Nucleus accumbens (tissue), 56 donors: Measurements from ENCODE around the gene NOC2L.
"Not testable (repeated sequence)": the region's sequence is repeated elsewhere in the genome, so short reads cannot be mapped to it uniquely, and the experiment has no call there.

Source experiments
- DNase-seq, 56 donors: peaks; one replicate each; lab custom pipeline; 2025; lab: John Stamatoyannopoulos, UW

NOC2L gene

DNA sequence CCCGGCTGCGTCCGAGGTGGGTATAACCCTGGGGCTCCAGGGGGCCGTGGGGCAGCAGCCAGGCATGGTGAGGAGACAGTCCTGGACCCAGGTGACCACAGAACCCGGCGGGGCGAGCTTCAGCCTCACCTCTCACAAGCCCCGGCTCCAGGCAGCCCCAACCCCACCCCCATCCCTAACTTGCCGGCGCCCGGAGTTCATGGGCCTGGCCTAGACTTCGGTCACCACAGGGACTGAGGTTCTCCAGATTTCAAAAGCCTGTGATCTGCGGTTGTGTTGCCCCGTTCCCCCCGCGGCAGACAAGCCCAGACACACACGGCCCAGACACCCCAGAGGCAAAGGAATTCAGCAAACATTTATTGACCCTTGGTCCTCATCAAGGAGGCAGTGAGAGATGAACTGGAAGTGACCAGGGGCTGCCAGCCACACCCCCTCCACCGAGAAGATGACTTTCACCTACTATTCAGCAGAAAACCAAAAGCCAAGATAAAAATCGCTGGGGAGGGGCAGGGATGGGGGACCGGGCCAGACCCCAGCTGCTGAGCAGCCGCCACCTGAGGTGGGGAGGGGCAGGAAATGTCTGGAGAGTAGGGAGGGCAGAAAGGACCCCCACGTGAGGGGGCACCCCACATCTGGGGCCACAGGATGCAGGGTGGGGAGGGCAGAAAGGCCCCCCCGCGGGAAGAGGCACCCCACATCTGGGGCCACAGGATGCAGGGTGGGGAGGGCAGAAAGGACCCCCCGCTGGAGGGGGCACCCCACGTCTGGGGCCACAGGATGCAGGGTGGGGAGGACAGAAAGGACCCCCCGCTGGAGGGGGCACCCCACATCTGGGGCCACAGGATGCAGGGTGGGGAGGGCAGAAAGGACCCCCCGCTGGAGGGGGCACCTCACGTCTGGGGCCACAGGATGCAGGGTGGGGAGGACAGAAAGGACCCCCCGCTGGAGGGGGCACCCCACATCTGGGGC lies 36.9 kb upstream of the NOC2L start:
- no peak for DNase-seq

DNA sequence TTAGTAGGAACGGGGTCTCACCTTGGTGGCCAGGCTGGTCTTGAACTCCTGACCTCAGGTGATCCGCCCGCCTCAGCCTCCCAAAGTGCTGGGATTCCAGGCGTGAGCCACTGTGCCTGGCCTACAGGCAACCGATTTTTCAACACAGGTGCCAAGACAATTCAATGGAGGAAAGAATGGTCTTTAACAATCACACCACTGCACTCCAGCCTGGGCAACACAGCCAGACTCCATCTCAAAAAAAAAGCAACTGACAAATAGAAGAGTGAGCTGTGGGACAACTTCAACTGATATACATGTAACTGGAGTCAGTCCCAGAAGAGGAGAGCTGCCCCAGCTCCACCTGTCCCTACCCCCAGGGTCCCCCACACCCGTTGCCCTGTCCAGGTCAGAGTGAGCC lies 35.5 kb upstream of the NOC2L start:
- DNase-seq, result not testable (repeated sequence)

DNA sequence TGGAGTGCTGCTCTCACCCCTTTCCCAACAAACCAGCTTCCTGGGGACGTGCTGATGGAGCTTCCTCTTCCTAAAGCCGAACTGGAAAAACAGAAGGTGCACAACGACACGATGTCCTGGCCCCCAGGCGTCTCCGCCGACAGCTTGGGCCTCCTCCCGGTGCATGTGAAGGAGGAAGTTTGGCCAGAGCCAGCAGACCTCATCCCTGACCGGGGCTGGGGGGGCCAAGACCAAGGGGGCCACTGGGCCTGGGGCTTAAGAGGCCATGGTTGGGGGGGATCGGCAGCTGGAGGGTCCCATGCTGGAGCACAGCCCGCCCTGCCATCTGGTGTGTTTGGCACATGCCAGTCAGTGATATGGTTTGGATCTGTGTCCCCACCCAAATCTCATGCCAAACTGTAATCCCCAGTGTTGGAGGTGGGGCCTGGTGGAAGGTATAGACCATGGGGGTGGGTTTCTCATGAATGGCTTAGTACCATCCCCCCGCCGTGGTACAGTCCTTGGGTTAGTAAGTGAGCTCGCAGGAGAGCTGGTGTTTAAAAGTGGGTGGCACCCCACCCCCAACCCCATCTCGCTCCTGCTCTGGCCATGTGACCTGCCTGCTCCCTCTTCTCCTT lies 34.4 kb upstream of the NOC2L start:
- DNase-seq, result no peak

DNA sequence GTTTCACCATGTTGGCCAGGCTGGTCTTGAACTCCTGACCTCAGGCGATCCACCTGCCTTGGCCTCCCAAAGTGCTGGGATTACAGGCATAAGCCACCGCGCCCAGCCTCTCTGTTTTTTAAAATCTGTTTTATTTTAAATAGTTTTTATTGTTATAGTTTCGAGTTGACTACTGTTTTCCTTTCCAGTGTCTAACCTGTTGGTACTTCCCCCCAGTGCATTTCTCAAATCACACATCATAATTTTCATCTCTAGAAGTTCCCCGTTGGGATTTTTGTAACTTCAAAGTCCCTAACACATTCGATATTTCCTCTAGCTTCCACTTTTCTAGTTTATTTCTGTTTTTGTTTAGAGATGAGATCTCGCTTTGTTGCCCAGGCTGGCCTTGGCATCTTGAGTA lies 33.3 kb upstream of the NOC2L start:
- DNase-seq, result no peak

DNA sequence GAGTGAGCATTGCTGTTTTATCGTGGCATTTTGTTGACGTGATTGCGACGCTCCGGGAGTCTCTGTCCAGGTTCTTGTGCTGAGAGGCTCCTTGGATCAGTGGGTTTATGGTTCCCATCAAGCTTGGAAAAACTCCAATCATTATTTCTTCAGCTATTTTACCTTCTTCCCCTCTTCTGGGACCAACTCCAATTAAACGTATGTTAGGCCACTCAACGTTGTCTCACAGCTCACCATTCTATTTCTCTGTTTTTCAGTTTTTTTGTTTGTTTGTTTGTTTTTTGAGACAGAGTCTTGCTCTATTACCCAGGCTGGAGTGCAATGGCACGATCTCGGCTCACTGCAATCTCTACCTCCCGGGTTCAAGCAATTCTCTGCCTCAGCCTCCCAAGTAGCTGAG lies 32.8 kb upstream of the NOC2L start:
- DNase-seq, result no peak

DNA sequence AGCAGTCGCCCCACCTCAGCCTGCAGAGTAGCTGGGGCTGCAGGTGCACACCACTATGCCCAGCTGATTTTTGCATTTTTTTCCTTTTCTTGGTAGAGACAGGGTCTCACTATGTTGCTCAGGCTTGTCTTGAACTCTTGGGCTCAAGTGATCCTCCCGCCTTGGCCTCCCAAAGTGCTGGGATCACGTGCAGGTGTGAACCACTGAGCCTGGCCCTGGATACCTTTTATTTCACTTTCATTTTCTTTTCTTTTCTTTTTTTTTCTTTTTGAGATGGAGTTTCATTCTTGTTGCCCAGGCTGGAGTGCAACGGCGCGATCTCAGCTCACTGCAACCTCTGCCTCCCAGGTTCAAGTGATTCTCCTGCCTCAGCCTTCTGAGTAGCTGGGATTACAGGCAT lies 32.2 kb upstream of the NOC2L start:
- not testable (repeated sequence) for DNase-seq

DNA sequence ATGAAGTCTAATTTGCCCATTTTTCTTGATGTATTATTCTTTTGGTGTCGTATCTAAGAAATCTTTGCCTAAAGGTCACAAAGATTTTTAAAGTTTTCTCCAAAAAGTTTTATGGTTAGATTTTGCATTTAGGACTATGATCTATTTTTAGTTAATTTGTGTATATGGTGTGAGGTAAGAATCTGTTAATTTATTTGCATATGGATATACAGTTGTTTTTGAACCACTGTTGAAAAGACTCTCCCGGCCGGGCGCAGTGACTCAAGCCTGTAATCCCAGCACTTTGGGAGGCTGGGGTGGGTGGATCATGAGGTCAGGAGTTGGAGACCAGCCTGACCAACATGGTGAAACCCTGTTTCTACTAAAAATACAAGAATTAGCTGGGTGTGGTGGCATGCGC lies 29.0 kb upstream of the NOC2L start:
- not testable (repeated sequence) for DNase-seq

DNA sequence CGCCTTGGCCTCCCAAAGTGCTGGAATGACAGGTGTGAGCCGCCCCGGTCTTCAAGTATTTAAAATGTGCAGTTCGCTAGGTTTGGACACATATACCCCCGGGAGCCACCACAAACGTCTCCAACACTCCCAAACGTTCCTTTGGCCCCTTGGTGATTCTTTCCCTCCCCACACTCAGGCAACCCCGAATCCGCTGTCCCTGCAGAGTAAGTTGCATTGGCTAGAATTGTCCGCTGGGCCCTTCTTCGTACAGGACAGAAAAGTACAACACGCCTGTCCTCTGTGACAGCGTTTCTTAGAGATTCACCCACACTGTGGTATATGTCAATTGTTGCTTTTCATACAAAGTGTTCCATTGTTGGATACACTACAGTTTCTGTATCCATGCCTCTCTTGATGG lies 26.1 kb upstream of the NOC2L start:
- DNase-seq, result no peak

DNA sequence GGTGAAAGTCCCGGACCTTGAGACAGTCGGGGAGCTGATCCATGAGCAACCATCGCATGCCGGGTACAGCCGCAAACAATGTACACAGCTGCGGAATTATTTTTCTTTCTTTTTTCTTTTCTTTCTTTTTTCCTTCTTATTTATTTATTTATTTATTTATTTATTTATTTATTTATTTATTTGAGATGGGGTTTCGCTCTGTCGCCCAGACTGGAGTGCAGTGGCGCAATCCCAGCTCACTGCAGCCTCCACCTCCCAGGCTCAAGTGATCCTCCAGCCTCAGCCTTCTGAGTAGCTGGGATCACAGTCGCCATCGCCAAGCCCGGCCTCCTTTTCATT lies 25.4 kb upstream of the NOC2L start:
- no peak for DNase-seq

DNA sequence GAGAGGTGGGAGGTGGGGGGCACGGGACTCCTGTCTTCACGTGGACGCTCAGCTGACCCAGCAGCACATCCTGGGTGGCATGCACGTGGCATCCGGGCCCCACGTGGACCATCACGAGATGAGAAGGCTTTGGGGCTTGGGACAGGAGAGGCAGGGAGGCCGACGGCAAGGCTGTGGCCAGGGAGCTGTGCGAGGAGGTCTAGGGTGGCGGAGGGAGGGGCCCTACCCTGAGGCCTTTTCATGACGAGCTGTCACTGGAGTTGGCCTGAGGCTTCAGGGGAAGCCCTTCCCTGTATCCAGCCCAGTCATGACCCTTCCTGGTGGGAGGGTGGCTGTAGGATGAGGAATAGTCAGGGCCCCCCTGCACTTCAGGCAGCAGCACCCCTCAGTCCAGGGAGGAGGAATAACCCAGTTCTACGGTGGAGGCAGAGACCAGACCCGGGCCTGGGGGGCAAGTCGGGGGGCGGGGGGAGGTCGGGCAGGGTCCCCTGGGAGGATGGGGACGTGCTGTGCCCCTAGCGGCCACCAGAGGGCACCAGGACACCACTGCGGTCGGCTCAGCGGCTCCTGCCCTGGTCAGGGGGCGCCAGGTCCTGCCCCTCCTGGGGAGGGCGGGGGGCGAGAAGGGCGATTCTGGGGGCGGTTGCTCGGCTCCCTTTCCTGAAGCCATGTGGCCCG lies 24.9 kb upstream of the NOC2L start:
- peak in 28 of 56 donors; percentile 7 to 64 (median 26) for DNase-seq

DNA sequence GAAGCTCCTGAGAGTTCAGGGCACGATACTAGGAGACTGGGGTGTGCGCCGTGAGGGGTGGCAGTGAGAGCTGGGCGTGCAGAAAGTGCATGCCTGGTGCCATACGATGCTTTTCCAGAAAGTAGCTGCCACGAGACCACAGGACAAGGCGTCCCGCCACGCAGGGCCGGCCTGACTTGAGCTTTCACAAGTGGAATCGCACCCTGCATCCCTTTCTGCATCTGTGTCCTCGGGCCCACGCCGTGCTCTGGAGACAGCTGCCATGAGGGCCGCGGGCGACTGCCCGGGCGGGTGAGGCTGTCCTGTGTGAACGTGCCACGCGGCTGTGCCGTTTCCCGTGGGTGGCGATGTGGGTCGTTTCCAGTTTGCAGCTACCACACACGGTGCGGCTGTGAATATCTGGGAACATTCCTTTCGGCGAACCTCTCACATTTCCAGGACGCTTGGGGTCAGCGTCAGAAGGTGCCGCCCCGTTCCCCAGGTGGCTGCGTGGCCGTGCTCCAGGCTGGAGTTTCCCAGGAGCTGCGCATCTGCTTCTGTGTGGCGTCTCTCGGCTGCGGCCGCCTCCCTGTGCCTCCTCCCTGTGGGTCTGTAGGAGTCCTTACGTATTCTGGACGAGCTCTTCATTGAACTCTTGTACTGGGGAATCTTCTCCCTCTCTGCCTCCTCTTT lies 23.8 kb upstream of the NOC2L start:
- no peak for DNase-seq

DNA sequence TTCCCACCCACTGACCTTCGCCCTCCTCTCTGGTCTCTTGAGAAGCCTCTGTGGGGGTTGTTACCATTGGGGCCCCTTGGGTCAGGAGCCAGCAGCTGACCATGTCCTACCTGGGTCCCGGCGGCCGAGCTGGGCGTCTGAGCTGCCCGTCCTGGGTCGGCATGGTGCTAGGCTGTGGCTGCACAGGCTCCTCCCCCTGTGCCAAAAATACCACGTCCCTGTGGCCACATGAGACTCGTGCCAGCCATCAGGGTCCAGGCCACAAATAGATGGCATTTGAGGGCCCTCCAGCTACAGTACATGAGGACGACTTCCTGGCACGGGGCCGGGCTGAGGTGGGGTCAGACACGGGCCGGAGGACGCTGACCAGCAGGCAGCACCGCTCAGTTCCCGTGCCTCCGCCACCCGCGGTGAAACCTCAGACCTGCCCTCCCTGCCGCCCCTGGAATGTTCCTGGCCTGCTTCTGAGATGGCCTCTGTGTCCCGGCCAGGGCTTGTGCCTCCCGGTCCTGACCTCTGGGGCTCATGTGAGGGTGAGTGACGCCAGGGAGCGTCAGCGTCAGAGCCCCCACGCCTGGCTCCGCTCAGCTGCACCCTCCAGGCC lies 23.0 kb upstream of the NOC2L start, which contains the start of gene PERM1:
Gene PERM1, minus strand, starts transcription at position 139 of the 604 bp plus-strand sequence. CDS start 1,064 bp downstream, outside the sequence.
- no peak for DNase-seq

DNA sequence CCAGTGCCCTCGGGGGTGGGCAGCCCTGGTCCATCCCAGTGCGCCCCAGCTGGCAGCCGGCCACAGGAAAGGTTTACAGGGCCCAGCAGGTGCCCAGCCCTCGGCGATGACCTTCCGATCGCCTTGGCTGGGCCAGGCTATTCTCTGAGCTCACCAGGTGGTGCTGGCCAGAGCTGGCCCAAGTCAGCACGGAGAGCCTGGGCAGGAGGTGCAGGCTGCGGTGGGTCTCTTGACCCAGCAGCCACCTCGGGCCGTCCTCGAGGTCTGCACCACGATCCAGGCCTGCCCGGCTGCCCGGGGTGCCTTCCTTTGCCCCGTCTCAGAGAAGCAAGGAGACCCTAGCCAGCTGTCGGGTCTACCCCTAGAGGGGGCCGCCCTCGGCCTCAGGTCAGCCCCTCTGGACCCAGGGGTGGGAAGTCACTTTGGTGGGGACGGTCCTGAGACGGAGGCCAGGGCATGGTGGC lies 22.5 kb upstream of the NOC2L start:
- no peak for DNase-seq

DNA sequence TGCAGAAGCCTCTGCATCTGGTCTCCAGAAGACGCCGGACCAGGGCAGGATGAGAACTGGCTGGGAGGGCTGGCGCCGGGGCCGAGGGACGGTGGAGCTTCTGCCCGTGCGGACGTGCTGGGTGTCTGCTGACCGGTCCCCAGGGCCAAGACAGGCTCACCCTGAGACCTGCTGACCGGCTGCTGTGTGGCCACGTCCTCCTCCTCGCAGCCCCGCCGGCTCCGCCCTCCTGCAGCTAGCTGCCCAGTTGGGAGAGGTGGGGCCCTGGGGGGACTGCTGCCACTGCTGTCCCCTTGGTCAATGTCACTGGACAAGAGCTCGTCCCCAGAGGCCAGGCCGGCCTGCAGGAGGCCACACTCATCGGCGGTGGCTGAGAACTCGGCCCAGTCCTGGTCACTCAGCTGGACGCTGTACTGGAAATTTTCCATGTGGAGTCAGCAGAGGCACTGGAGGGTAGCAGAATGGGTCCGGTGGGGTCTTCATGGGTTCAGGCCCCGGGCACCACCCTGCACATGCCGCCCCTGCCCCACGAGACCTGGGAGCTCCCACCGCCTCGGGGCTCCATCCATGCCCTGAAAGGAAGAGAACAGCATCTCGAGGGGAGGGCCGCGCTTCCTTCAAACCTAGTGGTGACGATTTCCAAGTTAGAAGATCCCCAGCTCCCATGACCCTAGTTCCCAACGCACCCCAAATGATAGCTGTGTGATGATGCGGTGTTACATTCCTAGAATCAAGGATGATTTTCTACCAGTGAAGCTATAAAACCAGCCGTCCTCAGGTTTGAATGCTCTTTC lies 21.7 kb upstream of the NOC2L start:
- no peak for DNase-seq

DNA sequence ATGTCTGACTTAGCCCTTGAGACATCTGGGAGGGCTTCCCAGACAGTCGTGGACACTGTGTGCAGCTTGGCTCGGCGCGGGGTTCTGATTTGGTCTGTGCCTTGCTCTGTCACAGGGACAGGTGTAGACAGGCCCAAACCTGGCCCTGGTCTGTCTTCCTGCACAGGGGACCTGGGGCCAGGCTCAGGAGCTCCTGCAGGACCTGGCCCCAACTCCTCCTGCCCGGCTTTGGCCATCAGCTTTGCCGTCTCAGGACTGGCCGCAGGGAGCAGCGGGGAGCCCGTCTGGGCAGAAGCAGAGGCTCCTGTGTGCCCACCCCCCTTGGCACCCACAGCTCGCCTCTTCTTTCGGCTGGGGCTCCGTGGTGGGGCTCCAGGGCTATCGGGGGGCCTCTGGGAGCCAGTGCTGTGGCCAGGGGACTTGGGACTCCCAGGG lies 21.1 kb upstream of the NOC2L start:
- no peak for DNase-seq

DNA sequence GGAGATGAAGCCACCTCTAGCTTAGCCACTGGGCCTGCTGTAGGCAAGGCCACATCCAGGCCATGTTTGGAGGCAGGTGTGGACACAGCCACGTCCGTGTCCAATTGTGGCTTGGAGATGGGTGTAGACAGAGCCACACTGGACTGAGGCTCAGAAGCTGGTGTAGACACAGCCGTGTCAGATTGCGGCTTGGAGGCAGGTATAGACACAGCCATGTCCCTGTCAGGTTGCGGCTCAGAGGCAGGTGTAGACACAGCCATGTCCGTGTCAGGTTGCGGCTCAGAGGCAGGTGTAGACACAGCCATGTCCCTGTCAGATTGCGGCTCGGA lies 20.7 kb upstream of the NOC2L start:
- DNase-seq, result no peak

DNA sequence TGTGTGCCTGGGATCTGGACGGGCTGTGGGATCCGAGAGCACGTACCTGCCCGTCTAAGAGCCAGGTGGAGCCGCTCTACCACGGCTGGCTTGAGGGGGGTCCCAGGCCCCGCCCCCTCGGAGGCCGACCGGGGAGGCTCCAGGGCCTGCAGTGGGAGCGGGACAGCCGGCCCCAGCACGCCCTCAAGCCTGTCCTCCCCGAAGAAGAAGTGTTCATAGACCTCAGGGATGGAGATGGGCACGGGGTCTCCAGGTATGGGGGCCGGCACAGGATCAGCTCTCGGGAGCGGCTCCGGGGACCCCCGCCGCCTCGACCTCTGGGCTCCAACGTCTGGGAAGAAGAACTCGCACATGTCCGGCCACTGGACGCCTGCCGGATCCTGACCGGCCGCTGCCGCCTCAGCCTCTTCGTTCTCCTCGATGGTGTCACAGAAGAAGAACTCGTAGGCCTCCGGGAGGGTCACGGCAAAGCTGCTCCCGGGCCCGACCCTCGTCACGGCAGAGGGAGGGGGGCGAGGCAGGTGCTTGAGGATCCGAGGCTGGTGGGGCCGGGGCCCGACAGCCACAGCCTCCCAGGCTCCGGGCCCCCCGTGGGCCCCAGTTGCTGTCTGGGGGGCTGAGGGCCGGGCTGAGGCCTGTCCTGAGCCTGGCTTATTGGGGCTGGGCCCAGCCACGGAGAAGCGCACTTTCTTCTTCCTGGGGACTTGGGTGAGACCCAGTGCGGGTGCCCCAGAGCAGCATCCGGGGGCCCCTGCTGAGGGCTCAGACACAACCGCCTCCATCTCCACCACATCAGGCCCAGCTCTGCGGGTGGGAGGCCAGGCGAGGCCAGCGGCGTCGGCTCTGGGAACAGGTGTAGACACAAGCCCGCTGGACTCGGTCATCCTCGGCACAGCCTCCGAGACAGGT lies 20.0 kb upstream of the NOC2L start:
- no peak for DNase-seq

DNA sequence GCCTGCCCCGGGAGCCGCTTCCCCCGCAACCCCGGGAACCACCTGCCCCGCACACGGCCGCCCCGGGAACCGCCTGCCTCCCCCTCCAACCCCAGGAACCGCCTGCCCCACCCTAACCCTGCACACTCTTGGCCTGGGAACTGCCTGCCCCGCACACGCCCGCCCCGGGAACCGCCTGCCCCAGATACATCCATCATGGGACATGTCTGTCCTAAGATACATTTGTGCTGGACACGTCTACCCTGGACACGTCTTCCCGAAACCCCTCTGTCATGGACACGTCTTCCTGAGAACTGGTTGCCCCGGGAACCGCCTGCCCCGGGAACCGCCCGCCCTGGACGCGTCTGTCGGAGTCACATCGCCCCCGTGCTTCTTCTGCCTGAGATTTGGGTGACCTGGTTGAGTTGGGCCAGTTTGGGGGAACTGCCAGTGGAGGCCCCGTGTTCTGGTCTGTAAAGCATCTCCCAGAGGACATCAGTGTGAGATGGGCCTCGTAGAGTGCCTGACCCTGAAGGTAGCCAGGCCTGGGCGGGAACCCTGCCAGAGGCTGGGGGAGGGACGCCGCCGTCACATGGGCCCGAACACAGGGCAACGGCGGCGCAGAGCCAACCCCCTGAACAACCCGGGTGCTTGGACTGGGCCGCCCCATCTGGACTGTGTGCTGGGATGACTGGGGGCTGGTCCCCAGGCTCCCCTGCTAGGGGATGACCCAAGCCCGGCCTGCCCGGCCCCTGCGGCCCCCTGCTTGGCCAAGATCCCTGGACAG lies 19.2 kb upstream of the NOC2L start:
- no peak for DNase-seq
